GM23338 (cell line): ENCODE measurements around the gene SEPTIN11. TPM values are rescaled to one million over a fixed set of nuclear protein-coding genes. Genes with fewer than 3 reads are reported as not detected.

ENCODE experiments used
- ATAC-seq: fragments of 200-7000 bp; cut with Tn5 transposase; 3 replicates; pipeline ENCODE4 v1.9.1; 2020
- DNase-seq: peaks from one replicate; pipeline ENCODE4 v3.0.0-alpha.2; 2015; ENCODE audit warnings: low spot score
- H2AFZ ChIP-seq: fragments of 200-600 bp; sonication (generic); 2 replicates; pipeline ENCODE4 v1.8.0; 2016; ENCODE audit warnings: antibody characterized with exemption, mild to moderate bottlenecking, moderate library complexity
- H3F3A ChIP-seq: fragments of 200-600 bp; sonication (generic); replicated peaks from 2 replicates; pipeline ENCODE4 v1.8.0; 2017; ENCODE audit warnings: antibody characterized with exemption, mixed run types, low read depth
- H3K27ac ChIP-seq: fragments of 200-600 bp; sonication (generic); 2 replicates; pipeline ENCODE4 v1.6.1; 2016; ENCODE audit warnings: low read depth
- H3K27me3 ChIP-seq: fragments of 200-600 bp; sonication (generic); 2 replicates; pipeline ENCODE4 v1.8.0; 2016; ENCODE audit warnings: mild to moderate bottlenecking, mixed run types, moderate library complexity; ENCODE audit not compliant: insufficient read depth
- H3K36me3 ChIP-seq: fragments of 200-600 bp; sonication (generic); 2 replicates; pipeline ENCODE4 v1.8.0; 2016; ENCODE audit warnings: mild to moderate bottlenecking; ENCODE audit not compliant: insufficient read depth
- H3K4me1 ChIP-seq: fragments of 200-600 bp; sonication (generic); 2 replicates; pipeline ENCODE4 v1.8.0; 2016; ENCODE audit warnings: mild to moderate bottlenecking, moderate library complexity; ENCODE audit not compliant: insufficient read depth
- H3K4me2 ChIP-seq: fragments of 200-600 bp; sonication (generic); 2 replicates; pipeline ENCODE4 v1.7.1; 2017; ENCODE audit warnings: mixed run types
- H3K4me3 ChIP-seq: fragments of 200-600 bp; sonication (generic); 2 replicates; pipeline ENCODE4 v1.6.1; 2016; ENCODE audit warnings: mixed run types
- H3K79me2 ChIP-seq: fragments of 200-600 bp; sonication (generic); replicated peaks from 2 replicates; pipeline ENCODE4 v1.8.0; 2017; ENCODE audit warnings: mild to moderate bottlenecking; ENCODE audit not compliant: insufficient read depth
- H3K9me2 ChIP-seq: fragments of 200-600 bp; sonication (generic); 2 replicates; pipeline ENCODE4 v1.8.0; 2017; ENCODE audit not compliant: insufficient read depth
- H4K20me1 ChIP-seq: fragments of 200-600 bp; sonication (generic); replicated peaks from 2 replicates; pipeline ENCODE4 v1.8.0; 2017; ENCODE audit warnings: mild to moderate bottlenecking; ENCODE audit not compliant: insufficient read depth
- H3K27ac Mint-ChIP-seq: 2 replicates; pipeline ENCODE4 v1.8.0; 2020; ENCODE audit warnings: inconsistent platforms, mild to moderate bottlenecking, moderate library complexity, mixed read lengths
- H3K27me3 Mint-ChIP-seq: 3 replicates; pipeline ENCODE4 v1.8.0; 2022; ENCODE audit warnings: low read depth, mild to moderate bottlenecking, moderate library complexity, mixed read lengths, inconsistent platforms; ENCODE audit not compliant: insufficient read depth, poor library complexity
- H3K36me3 Mint-ChIP-seq: 3 replicates; pipeline ENCODE4 v1.8.0; 2021; ENCODE audit warnings: low read depth, mild to moderate bottlenecking, inconsistent platforms, moderate library complexity, mixed read lengths
- H3K4me1 Mint-ChIP-seq: 3 replicates; pipeline ENCODE4 v1.8.0; 2020; ENCODE audit warnings: mild to moderate bottlenecking, inconsistent platforms, mixed read lengths
- H3K4me3 Mint-ChIP-seq: 3 replicates; pipeline ENCODE4 v1.8.0; 2021; ENCODE audit warnings: moderate library complexity, mild to moderate bottlenecking, inconsistent platforms, mixed read lengths
- H3K9me3 Mint-ChIP-seq: 3 replicates; pipeline ENCODE4 v1.8.0; 2020; ENCODE audit warnings: moderate library complexity, mild to moderate bottlenecking, inconsistent platforms, mixed read lengths
- CREB1 ChIP-seq: fragments of 250-450 bp; sonication (Bioruptor Pico); IDR thresholded peaks from 2 replicates; pipeline ENCODE4 v1.5.0; 2020; ENCODE audit warnings: low read depth, mild to moderate bottlenecking, moderate library complexity
- CTCF ChIP-seq, 2 experiments: fragments of 200-600 bp in 1 of 2; sonication (generic) in 1 of 2; conservative IDR thresholded peaks; 2 replicates each; pipeline versions ENCODE4 v1.5.1 to v1.6.1; 2016 to 2017; ENCODE audit warnings: antibody characterized with exemption in 2 of 2, low read depth in 2 of 2, mild to moderate bottlenecking in 2 of 2, moderate library complexity in 1 of 2
- ETS1 ChIP-seq: IDR thresholded peaks from 2 replicates; pipeline ENCODE4 v1.6.1; 2016; ENCODE audit warnings: antibody characterized with exemption
- EZH2phosphoT487 ChIP-seq: fragments of 200-600 bp; sonication (generic); IDR thresholded peaks from one replicate; pipeline ENCODE4 v1.8.1; 2018; ENCODE audit warnings: antibody characterized with exemption; ENCODE audit not compliant: unreplicated experiment
- JUNB ChIP-seq: IDR thresholded peaks from one replicate; pipeline ENCODE4 v1.6.1; 2016; ENCODE audit warnings: antibody characterized with exemption; ENCODE audit not compliant: unreplicated experiment
- NANOG ChIP-seq: IDR thresholded peaks from 2 replicates; pipeline ENCODE4 v1.6.1; 2016; ENCODE audit warnings: antibody characterized with exemption, borderline replicate concordance
- POLR2AphosphoS5 ChIP-seq: IDR thresholded peaks from 2 replicates; pipeline ENCODE4 v1.6.1; 2016; ENCODE audit warnings: antibody characterized with exemption, low read depth
- STAT1 ChIP-seq: IDR thresholded peaks from one replicate; pipeline ENCODE4 v1.6.1; 2016; ENCODE audit warnings: antibody characterized with exemption; ENCODE audit not compliant: unreplicated experiment
- ZNF114 ChIP-seq: fragments of 250-450 bp; sonication (Bioruptor Pico); IDR thresholded peaks from 2 replicates; pipeline ENCODE4 v1.5.0; 2020; ENCODE audit warnings: mild to moderate bottlenecking, moderate library complexity
- ZNF331 ChIP-seq: fragments of 250-450 bp; sonication (Bioruptor Pico); IDR thresholded peaks from 2 replicates; pipeline ENCODE4 v1.5.0; 2020; ENCODE audit warnings: low read depth, mild to moderate bottlenecking, moderate library complexity
- polyA plus RNA-seq: library from polyadenylated mRNA; unstranded; fragments of >200 nt; fragmentation: Nextera tagmentation; extraction: Ambion mirVana; gene quantifications from 2 replicates; pipeline ENCODE4 v1.2.1, GENCODE V29; 2016
- total RNA-seq: library from RNA; depleted of rRNA; stranded (reverse); fragments of >200 nt; shearing (Covaris generic); gene quantifications from 2 replicates; pipeline ENCODE4 v1.2.3, GENCODE V29; 2014
- TF ChIP-seq, protein P1 (sequence below): IDR thresholded peaks from one replicate; pipeline ENCODE4 v1.6.1; 2018; ENCODE audit warnings: antibody characterized with exemption; ENCODE audit not compliant: unreplicated experiment

SEPTIN11 gene
- total and polyA plus RNA-seq, 2 experiments from 2014 or later: 80.0 to 81.6 TPM

- TF ChIP-seq, protein P1, sequence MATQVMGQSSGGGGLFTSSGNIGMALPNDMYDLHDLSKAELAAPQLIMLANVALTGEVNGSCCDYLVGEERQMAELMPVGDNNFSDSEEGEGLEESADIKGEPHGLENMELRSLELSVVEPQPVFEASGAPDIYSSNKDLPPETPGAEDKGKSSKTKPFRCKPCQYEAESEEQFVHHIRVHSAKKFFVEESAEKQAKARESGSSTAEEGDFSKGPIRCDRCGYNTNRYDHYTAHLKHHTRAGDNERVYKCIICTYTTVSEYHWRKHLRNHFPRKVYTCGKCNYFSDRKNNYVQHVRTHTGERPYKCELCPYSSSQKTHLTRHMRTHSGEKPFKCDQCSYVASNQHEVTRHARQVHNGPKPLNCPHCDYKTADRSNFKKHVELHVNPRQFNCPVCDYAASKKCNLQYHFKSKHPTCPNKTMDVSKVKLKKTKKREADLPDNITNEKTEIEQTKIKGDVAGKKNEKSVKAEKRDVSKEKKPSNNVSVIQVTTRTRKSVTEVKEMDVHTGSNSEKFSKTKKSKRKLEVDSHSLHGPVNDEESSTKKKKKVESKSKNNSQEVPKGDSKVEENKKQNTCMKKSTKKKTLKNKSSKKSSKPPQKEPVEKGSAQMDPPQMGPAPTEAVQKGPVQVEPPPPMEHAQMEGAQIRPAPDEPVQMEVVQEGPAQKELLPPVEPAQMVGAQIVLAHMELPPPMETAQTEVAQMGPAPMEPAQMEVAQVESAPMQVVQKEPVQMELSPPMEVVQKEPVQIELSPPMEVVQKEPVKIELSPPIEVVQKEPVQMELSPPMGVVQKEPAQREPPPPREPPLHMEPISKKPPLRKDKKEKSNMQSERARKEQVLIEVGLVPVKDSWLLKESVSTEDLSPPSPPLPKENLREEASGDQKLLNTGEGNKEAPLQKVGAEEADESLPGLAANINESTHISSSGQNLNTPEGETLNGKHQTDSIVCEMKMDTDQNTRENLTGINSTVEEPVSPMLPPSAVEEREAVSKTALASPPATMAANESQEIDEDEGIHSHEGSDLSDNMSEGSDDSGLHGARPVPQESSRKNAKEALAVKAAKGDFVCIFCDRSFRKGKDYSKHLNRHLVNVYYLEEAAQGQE: no peak
- TF ChIP-seq POLR2AphosphoS5: no peak
- no peak for TF ChIP-seq NANOG
- no peak for TF ChIP-seq JUNB
- no peak for TF ChIP-seq ETS1
- TF ChIP-seq ZNF331 (CRISPR knock-in tag): no peak
- TF ChIP-seq ZNF114 (CRISPR knock-in tag): no peak
- no peak for TF ChIP-seq CTCF (conservative IDR thresholded peaks at IDR 0.05; ENCODE audit: low read depth in 2 of 2)
These were observed 7.6 kb downstream of the SEPTIN11 start (continued) for GRCh38 chr4:76957004-76957738.

DNA sequence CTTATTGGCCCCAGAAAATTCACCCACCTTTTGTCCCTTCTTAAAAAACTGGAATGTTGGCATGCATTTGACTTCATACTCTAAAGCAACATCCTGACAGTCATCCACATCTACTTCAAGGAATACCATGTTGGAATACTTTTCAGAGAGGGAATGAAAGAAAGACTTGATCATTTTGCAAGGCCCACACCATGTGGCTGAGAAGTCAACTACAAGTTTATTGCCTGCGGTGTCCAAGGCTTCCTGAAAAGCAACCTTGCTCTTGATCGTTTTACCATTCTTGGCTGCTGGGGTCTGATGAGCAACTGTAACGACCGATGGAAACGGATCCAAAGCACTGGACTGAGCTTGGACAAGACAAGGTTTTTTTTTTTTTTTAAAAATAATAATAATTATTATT lies 9.3 kb downstream of the SEPTIN11 start:
- Mint-ChIP-seq H3K4me1 (peaks cover 30% of the 10 kb centered on the region), H3K27me3 (no peaks in the 10 kb centered on the region), H3K9me3 (no peaks in the 10 kb centered on the region), H3K4me3 (no peak overlapping the region), H3K27ac (no peak overlapping the region), H3K36me3 (no peaks in the 10 kb centered on the region; the same call in 2 of the 3 replicates)
- DNase-seq (no peak), ATAC-seq (no peak)
- no peaks in the 10 kb centered on the region for H3K9me2 ChIP-seq
- H2AFZ ChIP-seq: no peak overlapping the region
- no peak for TF ChIP-seq CREB1 (CRISPR knock-in tag)
- no peak for TF ChIP-seq EZH2phosphoT487
- TF ChIP-seq STAT1: no peak
- TF ChIP-seq CTCF (conservative IDR thresholded peaks at IDR 0.05; ENCODE audit: low read depth in 2 of 2): no peak
- H3K36me3 ChIP-seq: no peaks in the 10 kb centered on the region
- no peaks in the 10 kb centered on the region for H3F3A ChIP-seq
- peaks cover 93% of the 10 kb centered on the region for H3K79me2 ChIP-seq
- peaks cover 20% of the 10 kb centered on the region for H3K4me1 ChIP-seq
- H3K4me3 ChIP-seq: no peak overlapping the region
- peaks cover 20% of the 10 kb centered on the region for H4K20me1 ChIP-seq
- no peak overlapping the region for H3K4me2 ChIP-seq
- no peaks in the 10 kb centered on the region for H3K27me3 ChIP-seq
- no peak overlapping the region for H3K27ac ChIP-seq
